Embryonic facial prominence (tissue), 1 donor: ENCODE measurements around the gene HEATR9.
"Not testable (repeated sequence)": the region's sequence is repeated elsewhere in the genome, so short reads cannot be mapped to it uniquely, and the experiment has no call there.

Experiments
- DNase-seq: peaks from one replicate; pipeline ENCODE4 v3.0.0-alpha.2; 2016; ENCODE audit errors: extremely low spot score

Gene HEATR9

DNA sequence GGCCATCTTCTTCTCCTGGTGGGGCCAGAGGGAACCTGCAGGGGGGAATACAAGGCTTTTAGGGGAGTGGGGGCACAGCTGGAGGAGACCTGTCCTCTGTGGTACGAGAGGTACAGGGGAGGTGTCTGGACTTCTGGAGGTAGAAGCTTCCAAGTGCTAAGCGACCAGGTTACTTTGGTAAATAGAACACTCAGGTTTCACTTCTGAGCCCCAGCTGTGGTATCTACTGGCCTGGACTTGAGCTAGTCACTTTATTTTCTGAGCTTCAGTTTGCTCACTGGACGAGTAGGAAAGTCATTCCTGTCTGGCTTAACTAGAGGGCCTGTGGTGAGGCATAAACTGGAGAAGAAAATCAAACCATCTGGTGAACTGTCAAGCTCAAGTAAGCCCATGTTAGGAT is at the start of gene HEATR9:
Gene HEATR9, minus strand, starts transcription at position 155 of the 400 bp plus-strand sequence. Its CDS starts 149 bp downstream, at position 6.
- no peak for DNase-seq

DNA sequence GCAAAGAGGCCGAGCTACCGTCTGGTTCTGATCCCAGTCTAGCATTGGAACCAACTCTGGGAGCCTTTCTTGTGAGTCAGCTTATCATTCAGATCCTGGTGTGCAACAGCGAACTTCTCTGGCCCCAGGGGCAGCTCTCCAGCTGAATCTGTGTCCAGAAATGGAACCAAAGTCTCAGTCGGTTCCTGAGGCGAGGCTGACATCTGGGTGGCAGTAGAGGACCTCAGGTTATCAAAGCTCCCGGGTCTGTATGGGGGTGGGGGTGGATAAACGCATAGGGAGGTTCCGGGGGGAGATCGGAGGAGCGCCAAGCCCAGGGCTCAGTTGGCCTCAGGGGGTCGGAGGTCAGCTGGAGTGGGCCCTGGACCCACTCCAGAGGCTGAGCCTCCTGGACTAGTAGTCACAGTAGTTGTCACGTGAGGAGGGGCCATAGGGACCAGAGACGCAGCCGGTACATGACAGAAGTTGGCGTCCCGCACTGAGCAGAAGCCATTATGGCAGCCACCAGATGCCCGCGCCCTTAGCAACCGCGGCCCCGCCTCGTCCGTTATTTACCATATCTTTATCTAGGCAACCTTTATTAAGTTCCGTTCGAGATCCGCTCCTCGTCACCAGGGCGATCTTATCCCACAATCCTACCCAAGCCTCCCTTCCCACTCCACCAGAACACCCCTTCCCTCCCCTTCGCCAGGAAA is 49.0 kb upstream of the HEATR9 start:
- DNase-seq = no peak

GRCh38 chr17:35915153-35915964 is 46.7 kb upstream of the HEATR9 start:
- DNase-seq = no peak

DNA sequence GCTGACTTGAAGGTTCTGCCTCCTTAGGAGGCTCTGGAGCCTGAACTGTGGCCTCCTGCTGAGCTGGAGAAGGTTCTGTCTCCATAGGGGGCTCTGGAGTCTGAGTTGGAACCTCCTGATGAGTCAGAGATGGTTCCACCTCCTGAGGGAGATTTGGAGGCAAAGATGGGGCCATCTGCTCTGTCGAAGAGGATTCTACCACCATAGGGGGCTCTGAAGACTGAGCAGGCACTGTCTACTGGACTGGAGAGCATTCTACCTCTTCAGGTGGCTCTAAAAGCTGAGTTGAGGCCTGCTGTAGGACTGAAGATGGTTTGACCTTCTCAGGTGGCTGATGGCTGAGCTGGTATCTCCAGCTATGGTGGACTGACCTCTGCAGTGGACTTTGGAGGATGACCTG is 45.7 kb upstream of the HEATR9 start:
- no peak for DNase-seq

GRCh38 chr17:35913609-35914008 is 44.9 kb upstream of the HEATR9 start:
- no peak for DNase-seq

- no peak for DNase-seq
These were observed 44.3 kb upstream of the HEATR9 start for GRCh38 chr17:35912942-35913341.

- DNase-seq = no peak
These were observed 43.7 kb upstream of the HEATR9 start for GRCh38 chr17:35912339-35912912.

DNA sequence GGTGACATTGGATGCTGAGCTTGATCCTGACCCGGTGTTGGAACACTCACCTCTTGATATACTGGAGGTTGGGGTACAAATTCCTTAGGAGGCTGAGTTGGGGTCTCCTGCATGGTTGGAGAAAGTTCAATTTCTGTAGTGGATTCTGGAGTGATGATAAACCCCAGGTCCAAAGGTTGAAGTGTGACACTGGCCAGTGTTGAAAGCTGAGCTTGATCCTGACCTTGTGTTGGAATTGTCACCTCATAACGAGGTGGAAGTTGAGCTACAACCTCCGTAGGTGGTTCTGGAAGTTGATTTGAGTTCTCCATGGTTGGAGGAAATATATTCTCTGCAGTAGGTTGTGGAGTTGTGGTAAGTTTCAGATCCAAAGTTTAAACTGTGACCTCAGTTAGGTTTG is 40.7 kb upstream of the HEATR9 start:
- no peak for DNase-seq

DNA sequence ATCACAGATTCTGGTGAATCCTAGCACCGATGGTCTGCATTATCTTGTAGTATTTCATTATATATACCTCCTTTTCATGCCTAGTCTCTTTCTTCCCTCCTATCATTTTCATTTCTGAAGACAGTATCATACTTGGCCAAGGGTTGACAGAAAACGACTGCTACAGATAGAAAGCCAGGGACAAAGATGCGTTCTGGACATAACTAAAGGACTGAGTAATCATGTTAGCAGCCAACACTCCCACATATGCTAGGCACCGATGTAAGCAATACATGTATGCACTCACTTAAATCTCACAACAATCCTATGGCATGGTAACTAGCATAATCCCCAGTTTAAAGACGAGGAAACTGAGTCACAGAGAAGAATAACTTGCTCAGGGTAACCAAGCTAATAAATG is 39.0 kb upstream of the HEATR9 start:
- no peak for DNase-seq

GRCh38 chr17:35906926-35907637 is 38.4 kb upstream of the HEATR9 start:
- DNase-seq = no peak

GRCh38 chr17:35906191-35906925 is 37.7 kb upstream of the HEATR9 start:
- DNase-seq = no peak

GRCh38 chr17:35903451-35903850 is 34.8 kb upstream of the HEATR9 start:
- no peak for DNase-seq

DNA sequence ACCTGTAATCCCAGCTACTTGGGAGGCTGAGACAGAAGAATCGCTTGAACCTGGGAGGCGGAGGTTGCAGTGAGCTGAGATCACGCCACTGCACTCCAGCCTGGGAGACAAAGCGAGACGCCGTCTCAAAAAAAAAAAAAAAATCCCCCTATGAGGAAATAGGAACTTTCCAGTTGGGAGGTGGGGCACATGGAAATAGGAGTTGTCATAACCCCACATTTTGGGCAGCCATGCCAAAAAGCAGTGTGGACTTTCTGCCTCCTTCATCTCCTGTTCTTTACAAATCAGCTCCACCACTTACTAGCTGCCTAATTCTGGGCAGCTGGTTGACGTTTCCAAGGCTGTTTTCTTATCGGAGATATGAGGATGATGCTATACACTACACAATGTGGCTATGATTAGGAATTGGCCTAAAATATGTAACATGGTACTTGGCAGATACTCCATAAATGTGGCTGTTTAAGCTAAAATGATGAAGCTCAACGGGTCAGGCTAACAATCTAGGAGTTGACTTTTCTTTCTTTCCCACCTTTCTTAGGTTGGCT is 33.0 kb upstream of the HEATR9 start:
- DNase-seq = no peak

DNA sequence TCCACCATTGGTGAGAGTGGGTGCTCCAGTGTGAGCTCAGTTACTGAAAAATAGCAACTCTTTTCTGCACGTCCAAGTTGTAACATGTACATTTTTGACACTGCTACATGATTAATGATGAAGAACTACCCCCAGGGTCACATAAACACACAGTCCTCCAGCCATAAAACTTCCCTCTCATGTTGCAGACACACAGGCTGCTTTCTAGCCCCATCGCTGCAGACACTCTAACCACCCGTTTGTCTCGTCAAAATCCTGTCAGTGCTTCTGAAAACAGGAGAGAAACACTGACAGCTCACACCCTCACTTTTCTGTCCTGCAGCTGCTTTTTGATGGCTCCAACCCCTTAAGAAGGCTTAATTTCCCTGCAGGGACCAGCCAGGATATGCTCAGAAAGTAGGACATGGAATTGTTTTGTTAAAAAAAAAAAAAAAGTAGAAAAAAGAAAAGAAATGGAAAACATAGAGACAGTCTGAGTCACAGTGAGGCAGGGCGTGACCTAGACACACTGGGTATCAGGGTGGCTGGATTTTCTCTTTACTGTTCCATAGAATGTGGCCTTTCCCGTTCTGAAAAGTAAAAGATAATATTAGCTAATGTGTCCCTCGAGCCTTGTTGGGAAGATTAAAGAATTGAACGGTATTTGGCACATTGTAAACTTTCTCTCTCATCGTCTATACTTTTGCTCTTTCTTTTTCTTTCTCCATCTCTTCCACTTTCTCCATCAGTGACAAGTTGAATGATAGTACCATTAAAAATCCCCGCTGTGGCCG is 32.2 kb upstream of the HEATR9 start:
- no peak for DNase-seq

DNA sequence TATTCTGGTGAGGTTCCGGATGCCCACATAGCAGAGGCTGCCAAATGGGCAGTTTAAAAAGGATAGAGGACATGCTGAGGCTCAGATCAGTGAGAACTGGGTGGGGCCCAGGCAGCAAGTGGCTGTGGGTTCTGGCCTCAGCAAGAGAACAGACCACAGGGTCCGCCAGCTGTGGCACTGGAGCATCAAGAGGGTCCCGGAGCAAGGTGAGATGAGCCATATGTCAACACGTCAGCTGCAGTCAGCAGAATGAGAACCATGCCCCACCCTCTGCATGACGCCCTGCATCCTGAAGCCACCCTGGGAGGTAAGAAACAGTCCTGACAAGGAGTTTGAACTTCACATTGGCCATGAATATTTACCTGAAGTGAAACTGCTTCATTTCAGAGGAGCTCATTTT is 31.6 kb upstream of the HEATR9 start:
- DNase-seq = no peak

GRCh38 chr17:35898283-35899070 is 29.8 kb upstream of the HEATR9 start:
- DNase-seq = no peak

DNA sequence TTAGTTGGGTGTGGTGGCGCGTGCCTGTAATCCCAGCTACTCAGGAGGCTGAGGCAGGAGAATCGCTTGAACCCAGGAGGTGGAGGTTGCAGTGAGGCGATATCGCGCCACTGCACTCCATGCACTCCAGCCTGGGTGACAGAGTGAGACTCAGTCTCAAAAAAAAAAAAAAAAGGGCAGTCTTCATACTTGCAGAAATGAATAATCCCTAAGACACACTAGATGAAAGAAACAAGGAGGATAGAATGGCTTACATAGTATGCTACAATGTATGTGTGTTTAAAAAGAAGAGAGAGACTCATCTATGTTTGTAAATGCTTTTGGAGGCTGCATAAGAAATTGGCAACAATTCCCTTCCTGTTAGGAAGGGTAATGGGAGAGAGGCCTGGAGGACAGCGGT is 29.1 kb upstream of the HEATR9 start:
- DNase-seq = not testable (repeated sequence)

DNA sequence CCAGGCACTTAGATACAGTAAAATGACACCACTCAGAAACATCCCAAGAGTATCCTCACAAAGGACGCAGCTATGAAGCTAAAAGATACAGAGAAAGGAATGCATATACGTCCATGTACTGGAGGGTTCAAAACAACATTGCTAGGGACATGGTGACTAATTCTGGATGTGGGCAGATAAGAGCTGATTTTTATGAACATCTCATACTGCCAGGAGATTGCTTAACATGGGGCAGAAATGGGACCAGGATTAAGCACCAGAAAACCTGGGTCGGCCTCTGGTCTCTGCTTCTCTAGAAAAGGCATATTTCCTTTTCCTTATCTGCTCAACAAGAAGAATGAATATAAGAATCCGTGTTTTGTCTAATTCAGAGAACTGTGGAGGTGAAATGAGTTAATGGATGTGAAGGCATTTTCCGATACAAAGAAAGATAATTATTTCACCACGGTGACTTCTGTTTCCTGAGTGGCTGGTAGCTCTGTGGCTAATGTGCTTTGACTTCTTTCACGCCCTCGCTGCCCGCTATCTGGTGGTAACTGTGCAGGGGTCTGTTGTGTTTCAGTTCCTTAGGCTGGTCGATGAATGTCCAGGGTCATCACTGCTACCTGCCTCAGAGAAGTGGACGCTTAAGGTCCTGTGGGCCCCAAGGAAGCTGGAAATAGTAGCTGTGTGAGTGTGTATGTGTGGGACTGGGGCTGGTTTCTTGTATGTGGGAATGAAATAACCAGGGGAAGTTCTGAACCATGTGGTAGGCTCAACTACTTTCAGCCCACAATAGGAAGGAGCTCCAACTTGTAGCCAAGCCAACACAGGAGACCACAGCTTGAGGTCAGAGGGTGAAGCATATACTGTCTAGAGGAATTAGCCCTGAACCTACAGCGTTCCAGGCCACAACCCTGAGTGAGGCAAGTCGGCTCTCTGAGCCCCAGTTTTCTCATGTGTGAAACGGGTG is 27.2 kb upstream of the HEATR9 start:
- no peak for DNase-seq

DNA sequence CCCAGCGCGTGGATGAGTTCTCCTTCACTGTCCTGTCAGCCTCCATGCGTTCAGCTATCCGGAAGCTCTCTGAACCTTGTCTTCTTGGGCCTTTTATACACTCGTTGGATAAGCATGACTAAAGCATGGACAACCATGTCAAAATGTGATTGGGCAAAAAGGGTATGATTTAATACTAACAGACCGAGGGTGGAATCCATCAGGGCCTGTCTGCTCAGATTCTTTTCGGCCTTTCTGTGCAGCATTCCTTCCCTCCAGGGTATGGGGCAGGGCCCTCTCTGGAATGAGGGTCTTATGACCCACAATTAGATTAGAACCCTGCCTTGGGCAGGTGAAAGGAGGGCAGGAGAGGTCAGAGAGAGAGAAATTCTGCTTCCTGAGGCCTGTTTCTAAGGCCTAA is 25.5 kb upstream of the HEATR9 start:
- DNase-seq = no peak
